Activated effector memory CD4-positive, alpha-beta T cell treated with anti-CD3 and anti-CD28 coated beads, Interleukin-2, amount 50 U/mL, for 16 hours (primary cell): ENCODE measurements around the gene CAPN8.

Source experiments
- DNase-seq: peaks from one replicate; pipeline ENCODE4 v3.0.0-alpha.2; 2020

The CAPN8 gene

GRCh38 chr1:223700942-223701637, 35.6 kb upstream of the CAPN8 start:
- no peak for DNase-seq

- no peak for DNase-seq
Measured at GRCh38 chr1:223700388-223700918, 35.0 kb upstream of the CAPN8 start.

GRCh38 chr1:223695941-223696340, 30.4 kb upstream of the CAPN8 start:
- no peak for DNase-seq

- DNase-seq, result no peak
Measured at GRCh38 chr1:223695014-223695548, 29.6 kb upstream of the CAPN8 start.

- no peak for DNase-seq
Measured at GRCh38 chr1:223691121-223691520, 25.6 kb upstream of the CAPN8 start.

GRCh38 chr1:223684488-223684792, 18.9 kb upstream of the CAPN8 start:
- no peak for DNase-seq

- DNase-seq, result peak; percentile 77
Measured at GRCh38 chr1:223683586-223684487, 18.3 kb upstream of the CAPN8 start.

- DNase-seq, result no peak
Measured at GRCh38 chr1:223682502-223682901, 17.0 kb upstream of the CAPN8 start.

GRCh38 chr1:223680188-223680587, 14.7 kb upstream of the CAPN8 start:
- no peak for DNase-seq

GRCh38 chr1:223678841-223679240, 13.3 kb upstream of the CAPN8 start:
- no peak for DNase-seq

- no peak for DNase-seq
Measured at GRCh38 chr1:223674119-223674890, 8.8 kb upstream of the CAPN8 start.

- no peak for DNase-seq
Measured at GRCh38 chr1:223670458-223671159, 5.1 kb upstream of the CAPN8 start.

GRCh38 chr1:223669003-223669795, 3.7 kb upstream of the CAPN8 start:
- DNase-seq, result no peak

GRCh38 chr1:223667484-223668182, 2.1 kb upstream of the CAPN8 start:
- DNase-seq, result no peak

GRCh38 chr1:223664106-223664505, 1.4 kb downstream of the CAPN8 start:
- no peak for DNase-seq

GRCh38 chr1:223662943-223663342, 2.6 kb downstream of the CAPN8 start:
- no peak for DNase-seq

- no peak for DNase-seq
Measured at GRCh38 chr1:223659711-223660110, 5.8 kb downstream of the CAPN8 start.

- no peak for DNase-seq
Measured at GRCh38 chr1:223657978-223658377, 7.5 kb downstream of the CAPN8 start.

- DNase-seq, result no peak
Measured at GRCh38 chr1:223654083-223654482, 11.4 kb downstream of the CAPN8 start.

- DNase-seq, result no peak
Measured at GRCh38 chr1:223653431-223653830, 12.1 kb downstream of the CAPN8 start.

GRCh38 chr1:223653015-223653414, 12.5 kb downstream of the CAPN8 start:
- DNase-seq, result no peak
